K562 (cell line): ENCODE results near the gene CPED1.

ENCODE experiments used
- CEBPB ChIP-seq: fragments of 450-650 bp; IDR thresholded peaks from 2 replicates; pipeline ENCODE4 v1.6.1; 2016; ENCODE audit warnings: missing genetic modification characterization, missing compliant biosample characterization
- HCFC1 ChIP-seq: IDR thresholded peaks from 2 replicates; pipeline ENCODE4 v1.6.1; 2012; ENCODE audit warnings: low read depth, low read length, improper control_type of control experiment
- HDAC8 ChIP-seq: fragments of 450-650 bp; IDR thresholded peaks from 2 replicates; pipeline ENCODE4 v1.6.1; 2016; ENCODE audit warnings: mild to moderate bottlenecking, missing genetic modification characterization, moderate library complexity, missing compliant biosample characterization
- TEAD2 ChIP-seq: fragments of 450-650 bp; IDR thresholded peaks from 2 replicates; pipeline ENCODE4 v1.6.1; 2016; ENCODE audit warnings: missing genetic modification characterization, control low read depth, missing compliant biosample characterization
- TF ChIP-seq, protein P1 (sequence below), 3 experiments: IDR thresholded peaks in 2 of 3; conservative IDR thresholded peaks in 1 of 3; 2 replicates each; pipeline ENCODE4 v1.5.1; 2011 to 2012; ENCODE audit warnings: low read length in 3 of 3, mild to moderate bottlenecking in 3 of 3, control low read depth in 2 of 3, improper control_type of control experiment in 1 of 3, inconsistent platforms in 1 of 3, low read depth in 1 of 3, mixed read lengths in 1 of 3, moderate library complexity in 1 of 3; ENCODE audit not compliant: insufficient read depth in 2 of 3

DNA sequence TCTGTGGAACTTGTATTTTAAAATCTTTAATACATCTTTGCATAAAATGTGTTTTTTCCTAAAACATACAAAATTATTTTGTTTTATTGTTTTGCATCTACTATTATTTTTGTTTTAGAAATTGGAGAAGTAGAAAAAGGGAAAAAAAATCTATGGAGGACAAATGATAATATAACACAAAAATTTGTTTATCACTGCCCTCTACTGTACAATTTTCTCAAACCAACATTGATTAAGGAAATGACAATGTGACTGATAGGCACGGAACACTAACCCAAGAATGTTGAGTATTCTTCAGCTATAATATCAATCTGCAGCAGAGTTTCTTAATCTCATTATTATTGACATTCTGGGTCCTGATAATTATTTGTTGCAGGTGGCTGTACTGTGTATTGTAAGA lies 47.4 kb upstream of the CPED1 start:
- TF ChIP-seq CEBPB (tag) (no peak), HDAC8 (tag) (no peak), HCFC1 (no peak), TEAD2 (tag) (no peak)
- TF ChIP-seq, protein P1, sequence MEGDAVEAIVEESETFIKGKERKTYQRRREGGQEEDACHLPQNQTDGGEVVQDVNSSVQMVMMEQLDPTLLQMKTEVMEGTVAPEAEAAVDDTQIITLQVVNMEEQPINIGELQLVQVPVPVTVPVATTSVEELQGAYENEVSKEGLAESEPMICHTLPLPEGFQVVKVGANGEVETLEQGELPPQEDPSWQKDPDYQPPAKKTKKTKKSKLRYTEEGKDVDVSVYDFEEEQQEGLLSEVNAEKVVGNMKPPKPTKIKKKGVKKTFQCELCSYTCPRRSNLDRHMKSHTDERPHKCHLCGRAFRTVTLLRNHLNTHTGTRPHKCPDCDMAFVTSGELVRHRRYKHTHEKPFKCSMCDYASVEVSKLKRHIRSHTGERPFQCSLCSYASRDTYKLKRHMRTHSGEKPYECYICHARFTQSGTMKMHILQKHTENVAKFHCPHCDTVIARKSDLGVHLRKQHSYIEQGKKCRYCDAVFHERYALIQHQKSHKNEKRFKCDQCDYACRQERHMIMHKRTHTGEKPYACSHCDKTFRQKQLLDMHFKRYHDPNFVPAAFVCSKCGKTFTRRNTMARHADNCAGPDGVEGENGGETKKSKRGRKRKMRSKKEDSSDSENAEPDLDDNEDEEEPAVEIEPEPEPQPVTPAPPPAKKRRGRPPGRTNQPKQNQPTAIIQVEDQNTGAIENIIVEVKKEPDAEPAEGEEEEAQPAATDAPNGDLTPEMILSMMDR (IDR thresholded peaks at IDR 0.05 in 2 of 3, conservative IDR thresholded peaks at IDR 0.05 in 1 of 3; ENCODE audit: insufficient read depth in 2 of 3, low read depth in 1 of 3, low read length in 3 of 3) = peak in 2 of 3 experiments; percentile 18 to 58; a peak in 3 of 6 replicates
